ENCODE data around the gene PITPNC1.
A peak's percentile ranks its signal among the peaks of the same experiment; 100 is the strongest.

PITPNC1 gene

GRCh38 chr17:67525239-67526135, 148.4 kb downstream of the PITPNC1 start:
- H3K9ac ChIP-seq (ENCODE audit: low read length in 5 of 5) = no peak overlapping the region

GRCh38 chr17:67526700-67527099, 149.6 kb downstream of the PITPNC1 start:
- Histone ChIP-seq H3K27me3 (ENCODE audit: control insufficient read depth in 5 of 5, insufficient read depth in 4 of 5, low read length in 5 of 5) (no peaks in the 10 kb centered on the region), H3K4me3 (ENCODE audit: low read depth in 1 of 5, low read length in 5 of 5) (no peak overlapping the region), H3K4me1 (ENCODE audit: control insufficient read depth in 5 of 5, insufficient read depth in 5 of 5, low read length in 5 of 5) (peaks cover 3 to 19% (median 15%) of the 10 kb centered on the region in 5 donors), H3K9me3 (ENCODE audit: control insufficient read depth in 5 of 5, low read length in 5 of 5) (no peaks in the 10 kb centered on the region), H3K9ac (ENCODE audit: low read length in 5 of 5) (no peak overlapping the region), H3K36me3 (ENCODE audit: control insufficient read depth in 5 of 5, insufficient read depth in 5 of 5, low read length in 5 of 5) (no peaks in the 10 kb centered on the region), H3K27ac (ENCODE audit: low read depth, low read length) (no peak overlapping the region)

More at GRCh38 chr17:67525239-67526135, 148.4 kb downstream of the PITPNC1 start:
- H3K27ac ChIP-seq (ENCODE audit: low read depth, low read length) = no peak overlapping the region
- no peaks in the 10 kb centered on the region for H3K36me3 ChIP-seq (ENCODE audit: control insufficient read depth in 5 of 5, insufficient read depth in 5 of 5, low read length in 5 of 5)
- no peaks in the 10 kb centered on the region for H3K27me3 ChIP-seq (ENCODE audit: control insufficient read depth in 5 of 5, insufficient read depth in 4 of 5, low read length in 5 of 5)
- H3K4me1 ChIP-seq (ENCODE audit: control insufficient read depth in 5 of 5, insufficient read depth in 5 of 5, low read length in 5 of 5) = peaks cover 5 to 20% (median 18%) of the 10 kb centered on the region in 5 donors
- H3K9me3 ChIP-seq (ENCODE audit: control insufficient read depth in 5 of 5, low read length in 5 of 5) = no peaks in the 10 kb centered on the region
- no peak overlapping the region for H3K4me3 ChIP-seq (ENCODE audit: low read depth in 1 of 5, low read length in 5 of 5)

DNA sequence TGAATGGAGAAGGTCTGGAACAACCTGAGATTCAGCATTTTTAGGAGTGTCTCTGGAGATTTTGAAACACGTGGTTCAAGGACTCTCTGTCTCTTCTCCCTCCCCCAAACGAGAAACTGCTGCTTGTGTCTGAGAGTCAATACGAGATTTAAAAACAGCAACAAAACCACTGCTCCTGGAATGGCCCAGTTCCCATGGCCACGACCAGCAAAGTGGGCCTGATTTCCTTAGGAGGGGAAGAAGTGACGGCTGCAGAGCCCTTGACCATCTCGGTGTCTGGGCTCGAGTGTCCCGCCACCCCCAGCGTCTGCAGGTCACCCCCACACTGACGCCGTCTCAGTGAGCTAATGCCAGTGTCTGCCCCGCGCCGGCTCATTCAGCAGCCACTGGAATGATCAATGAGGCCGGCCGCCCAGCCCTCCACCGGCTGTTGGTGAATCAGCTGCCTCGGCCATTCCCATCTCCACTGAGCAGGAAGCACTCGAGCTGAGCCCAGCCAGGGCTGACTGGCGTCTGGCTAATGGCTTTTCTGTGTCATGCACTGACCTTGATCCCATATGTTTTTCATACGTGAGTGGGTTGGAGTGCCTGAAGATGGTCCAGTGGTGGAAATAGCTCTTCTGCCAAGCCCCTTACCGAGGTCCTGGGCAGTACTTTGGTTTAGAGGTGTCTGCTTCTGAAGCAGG, 151.8 kb downstream of the PITPNC1 start:
- peaks cover 0 to 5% (median 0%) of the 10 kb centered on the region in 5 donors for H3K36me3 ChIP-seq (ENCODE audit: control insufficient read depth in 5 of 5, insufficient read depth in 5 of 5, low read length in 5 of 5)
- H3K9ac ChIP-seq (ENCODE audit: low read length in 5 of 5) = peak overlapping the region in 3 of 5 donors; percentile 32 to 69 (median 47)
- no peaks in the 10 kb centered on the region for H3K9me3 ChIP-seq (ENCODE audit: control insufficient read depth in 5 of 5, low read length in 5 of 5)
- no peaks in the 10 kb centered on the region for H3K27me3 ChIP-seq (ENCODE audit: control insufficient read depth in 5 of 5, insufficient read depth in 4 of 5, low read length in 5 of 5)
- peak overlapping the region; percentile 63 for H3K27ac ChIP-seq (ENCODE audit: low read depth, low read length)
- peaks cover 3 to 20% (median 15%) of the 10 kb centered on the region in 5 donors for H3K4me1 ChIP-seq (ENCODE audit: control insufficient read depth in 5 of 5, insufficient read depth in 5 of 5, low read length in 5 of 5)
- peak overlapping the region; percentile 23 to 59 (median 46) for H3K4me3 ChIP-seq (ENCODE audit: low read depth in 1 of 5, low read length in 5 of 5)

GRCh38 chr17:67531291-67531690, 154.2 kb downstream of the PITPNC1 start:
- Histone ChIP-seq H3K9me3 (ENCODE audit: control insufficient read depth in 5 of 5, low read length in 5 of 5) (no peaks in the 10 kb centered on the region), H3K27me3 (ENCODE audit: control insufficient read depth in 5 of 5, insufficient read depth in 4 of 5, low read length in 5 of 5) (no peaks in the 10 kb centered on the region), H3K36me3 (ENCODE audit: control insufficient read depth in 5 of 5, insufficient read depth in 5 of 5, low read length in 5 of 5) (peaks cover 0 to 5% (median 0%) of the 10 kb centered on the region in 5 donors), H3K4me1 (ENCODE audit: control insufficient read depth in 5 of 5, insufficient read depth in 5 of 5, low read length in 5 of 5) (peaks cover 6 to 21% (median 15%) of the 10 kb centered on the region in 5 donors), H3K27ac (ENCODE audit: low read depth, low read length) (no peak overlapping the region), H3K9ac (ENCODE audit: low read length in 5 of 5) (no peak overlapping the region), H3K4me3 (ENCODE audit: low read depth in 1 of 5, low read length in 5 of 5) (no peak overlapping the region)

DNA sequence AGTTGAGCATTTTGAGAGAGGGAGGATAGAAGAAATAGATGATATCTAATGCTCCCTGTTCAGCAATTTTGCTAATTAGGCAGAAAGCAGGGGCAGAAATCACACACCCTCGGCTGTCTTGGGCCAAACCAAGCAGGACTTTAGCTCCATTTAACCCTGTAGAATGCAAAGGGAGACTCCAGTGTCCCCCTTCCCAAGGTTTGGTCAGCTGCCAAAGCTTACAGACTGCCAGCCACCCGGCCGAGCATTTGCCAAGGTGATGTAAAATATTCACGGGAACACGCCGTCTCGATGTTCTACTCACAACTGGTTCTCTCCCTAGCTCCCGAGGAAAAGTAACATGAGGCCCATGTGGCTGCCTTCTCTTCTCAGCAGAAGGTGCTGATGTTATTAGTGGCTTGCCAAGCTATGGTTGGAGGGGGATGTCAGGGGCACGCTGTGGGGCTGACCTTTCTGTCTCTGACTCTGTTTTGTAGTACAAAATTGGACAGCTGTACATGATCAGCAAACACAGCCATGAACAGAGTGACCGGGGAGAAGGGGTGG, 155.3 kb downstream of the PITPNC1 start:
- no peaks in the 10 kb centered on the region for H3K9me3 ChIP-seq (ENCODE audit: control insufficient read depth in 5 of 5, low read length in 5 of 5)
- H3K4me3 ChIP-seq (ENCODE audit: low read depth in 1 of 5, low read length in 5 of 5) = no peak overlapping the region
- peaks cover 0 to 7% (median 0%) of the 10 kb centered on the region in 5 donors for H3K36me3 ChIP-seq (ENCODE audit: control insufficient read depth in 5 of 5, insufficient read depth in 5 of 5, low read length in 5 of 5)
- H3K27me3 ChIP-seq (ENCODE audit: control insufficient read depth in 5 of 5, insufficient read depth in 4 of 5, low read length in 5 of 5) = no peaks in the 10 kb centered on the region
- H3K4me1 ChIP-seq (ENCODE audit: control insufficient read depth in 5 of 5, insufficient read depth in 5 of 5, low read length in 5 of 5) = peaks cover 6 to 21% (median 15%) of the 10 kb centered on the region in 5 donors
- no peak overlapping the region for H3K27ac ChIP-seq (ENCODE audit: low read depth, low read length)
- H3K9ac ChIP-seq (ENCODE audit: low read length in 5 of 5) = no peak overlapping the region

- Histone ChIP-seq H3K4me3 (ENCODE audit: low read depth in 1 of 5, low read length in 5 of 5) (no peak overlapping the region), H3K9ac (ENCODE audit: low read length in 5 of 5) (no peak overlapping the region), H3K36me3 (ENCODE audit: control insufficient read depth in 5 of 5, insufficient read depth in 5 of 5, low read length in 5 of 5) (peaks cover 0 to 7% (median 0%) of the 10 kb centered on the region in 5 donors), H3K9me3 (ENCODE audit: control insufficient read depth in 5 of 5, low read length in 5 of 5) (no peaks in the 10 kb centered on the region), H3K27ac (ENCODE audit: low read depth, low read length) (no peak overlapping the region), H3K4me1 (ENCODE audit: control insufficient read depth in 5 of 5, insufficient read depth in 5 of 5, low read length in 5 of 5) (peaks cover 0 to 8% (median 4%) of the 10 kb centered on the region in 5 donors), H3K27me3 (ENCODE audit: control insufficient read depth in 5 of 5, insufficient read depth in 4 of 5, low read length in 5 of 5) (no peaks in the 10 kb centered on the region)
These were observed 157.9 kb downstream of the PITPNC1 start for GRCh38 chr17:67534941-67535340.

- no peaks in the 10 kb centered on the region for H3K27me3 ChIP-seq (ENCODE audit: control insufficient read depth in 5 of 5, insufficient read depth in 4 of 5, low read length in 5 of 5)
- H3K4me1 ChIP-seq (ENCODE audit: control insufficient read depth in 5 of 5, insufficient read depth in 5 of 5, low read length in 5 of 5) = peaks cover 0 to 12% (median 9%) of the 10 kb centered on the region in 5 donors
- H3K36me3 ChIP-seq (ENCODE audit: control insufficient read depth in 5 of 5, insufficient read depth in 5 of 5, low read length in 5 of 5) = no peaks in the 10 kb centered on the region
- no peaks in the 10 kb centered on the region for H3K9me3 ChIP-seq (ENCODE audit: control insufficient read depth in 5 of 5, low read length in 5 of 5)
- no peak overlapping the region for H3K4me3 ChIP-seq (ENCODE audit: low read depth in 1 of 5, low read length in 5 of 5)
- no peak overlapping the region for H3K27ac ChIP-seq (ENCODE audit: low read depth, low read length)
- H3K9ac ChIP-seq (ENCODE audit: low read length in 5 of 5) = no peak overlapping the region
These were observed 165.4 kb downstream of the PITPNC1 start for GRCh38 chr17:67542219-67543114.

- no peaks in the 10 kb centered on the region for H3K36me3 ChIP-seq (ENCODE audit: control insufficient read depth in 5 of 5, insufficient read depth in 5 of 5, low read length in 5 of 5)
- no peak overlapping the region for H3K4me3 ChIP-seq (ENCODE audit: low read depth in 1 of 5, low read length in 5 of 5)
- no peak overlapping the region for H3K9ac ChIP-seq (ENCODE audit: low read length in 5 of 5)
- peaks cover 0 to 18% (median 10%) of the 10 kb centered on the region in 5 donors for H3K4me1 ChIP-seq (ENCODE audit: control insufficient read depth in 5 of 5, insufficient read depth in 5 of 5, low read length in 5 of 5)
- no peaks in the 10 kb centered on the region for H3K27me3 ChIP-seq (ENCODE audit: control insufficient read depth in 5 of 5, insufficient read depth in 4 of 5, low read length in 5 of 5)
- no peaks in the 10 kb centered on the region for H3K9me3 ChIP-seq (ENCODE audit: control insufficient read depth in 5 of 5, low read length in 5 of 5)
- H3K27ac ChIP-seq (ENCODE audit: low read depth, low read length) = no peak overlapping the region
These were observed 167.4 kb downstream of the PITPNC1 start for GRCh38 chr17:67544364-67544955.

Measured in subcutaneous abdominal adipose tissue (tissue), 5 donors.